SKM-1 (cell line): ENCODE measurements around the gene TMEM272.

Experiments
- DNase-seq: peaks from one replicate; lab custom pipeline; 2025; ENCODE audit not compliant: unreplicated experiment; lab: John Stamatoyannopoulos, UW

The TMEM272 gene

DNA sequence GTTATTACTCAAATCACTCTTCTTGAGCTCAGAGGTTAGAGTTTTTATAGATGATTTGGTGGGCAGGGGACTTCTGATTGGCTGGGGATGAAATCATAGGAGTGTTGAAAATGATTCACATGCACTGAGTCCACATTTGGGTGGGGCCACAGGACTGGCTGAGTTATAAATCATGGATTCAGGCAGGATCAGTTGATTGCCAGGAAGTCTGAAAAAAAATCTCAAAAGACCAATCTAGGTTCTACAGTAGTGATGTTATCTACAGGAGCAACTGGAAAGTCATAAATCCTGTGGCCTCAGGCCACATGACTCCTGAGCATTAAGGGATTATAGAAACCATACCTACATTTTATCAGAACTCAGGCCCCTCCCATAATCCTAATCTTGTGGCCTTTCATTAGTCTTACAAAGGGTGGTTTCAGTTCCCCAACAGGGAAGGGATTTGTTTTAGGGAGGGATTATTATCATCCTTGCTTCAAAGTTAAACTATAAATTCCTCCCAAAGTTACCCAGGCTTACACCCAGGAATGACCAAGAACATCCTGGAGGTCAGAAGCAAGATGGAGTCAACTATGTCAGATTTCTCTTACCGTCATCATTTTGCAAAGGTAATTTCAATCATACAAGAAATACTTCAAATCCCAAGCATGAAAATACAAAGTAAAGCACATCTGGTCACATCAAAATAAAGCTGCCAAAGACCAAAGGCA is 11.2 kb upstream of the TMEM272 start:
- no peak for DNase-seq

DNA sequence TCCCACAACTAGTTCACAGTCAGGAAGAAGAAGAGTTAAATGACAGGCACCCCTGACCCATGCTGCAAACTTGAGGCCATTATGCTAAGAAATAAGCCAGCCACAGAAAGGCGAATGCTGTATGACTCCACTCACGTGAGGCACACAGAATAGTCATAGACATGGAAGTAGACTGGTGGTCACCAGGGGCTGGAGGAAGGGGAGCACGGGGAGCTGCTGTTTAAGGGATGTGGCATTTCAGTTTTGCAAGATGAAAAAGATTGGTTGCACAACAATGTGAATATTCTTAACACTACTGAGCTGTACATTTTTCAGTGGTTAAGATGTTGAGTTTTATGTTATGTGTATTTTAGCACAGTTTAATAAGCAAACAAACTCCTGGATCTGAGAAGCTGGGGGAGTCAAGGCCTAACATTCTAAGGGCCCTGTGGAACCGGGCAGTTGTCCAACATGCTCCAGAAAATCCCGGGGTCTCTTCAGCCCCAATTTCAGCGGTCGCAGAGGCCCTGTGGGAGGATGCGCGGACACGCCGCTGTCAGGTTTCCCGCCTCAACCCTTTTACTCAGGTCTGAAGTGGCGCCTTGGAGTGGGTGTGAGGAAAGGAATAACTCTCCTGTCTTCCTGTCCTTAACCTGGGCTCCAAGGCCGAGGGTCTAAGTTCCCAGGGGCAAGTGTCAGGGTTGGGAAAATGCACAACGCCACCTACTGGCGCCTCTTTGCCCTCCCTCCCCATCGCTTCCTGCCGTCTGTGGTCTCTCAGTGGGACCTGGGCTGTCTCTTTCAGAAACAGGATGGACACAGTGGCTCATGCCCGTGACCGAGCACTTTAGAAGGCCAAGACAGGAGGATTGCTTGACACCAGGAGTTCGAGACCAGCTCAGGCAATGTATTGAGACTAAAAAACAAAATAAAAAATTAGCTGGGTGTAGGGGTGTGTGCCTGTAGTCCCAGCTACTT is 4.4 kb upstream of the TMEM272 start:
- DNase-seq: peak; percentile 30

DNA sequence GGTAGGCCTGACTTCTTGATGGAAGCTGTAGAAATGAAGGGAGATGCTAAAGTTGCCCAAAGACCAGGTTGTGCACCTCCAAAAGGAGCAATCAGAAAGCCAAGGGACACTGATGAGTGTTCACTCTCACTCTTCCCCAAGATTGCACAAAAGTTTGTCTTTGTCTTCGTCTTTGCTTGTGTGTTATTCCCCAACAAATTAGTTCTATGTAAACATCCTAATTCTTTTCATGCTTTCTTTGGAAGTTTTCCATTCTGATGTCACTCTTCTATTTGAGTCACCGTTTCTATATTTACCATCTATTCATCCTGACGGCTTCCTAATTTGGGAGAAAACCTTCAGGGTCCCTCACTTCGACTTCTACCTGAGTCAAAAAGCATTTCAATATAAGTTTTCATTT is 3.7 kb upstream of the TMEM272 start:
- DNase-seq: no peak

DNA sequence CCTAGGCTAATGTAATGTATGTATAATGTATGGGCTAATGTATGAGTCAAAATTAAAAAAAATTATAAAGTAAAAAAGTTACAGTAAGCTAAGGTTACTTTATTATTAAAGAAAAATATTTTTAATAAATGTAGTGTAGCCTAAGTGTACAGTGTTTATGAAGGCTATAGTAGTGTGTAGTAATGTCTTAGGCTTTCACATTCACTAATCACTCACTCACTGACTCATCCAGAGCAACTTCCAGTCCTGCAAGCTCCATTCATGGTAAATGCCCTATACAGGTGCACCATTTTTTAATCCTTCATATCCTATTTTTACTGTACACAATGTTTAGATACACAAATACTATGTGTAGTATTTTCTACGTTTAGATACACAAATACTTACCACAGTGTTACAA is 1.8 kb upstream of the TMEM272 start:
- no peak for DNase-seq

DNA sequence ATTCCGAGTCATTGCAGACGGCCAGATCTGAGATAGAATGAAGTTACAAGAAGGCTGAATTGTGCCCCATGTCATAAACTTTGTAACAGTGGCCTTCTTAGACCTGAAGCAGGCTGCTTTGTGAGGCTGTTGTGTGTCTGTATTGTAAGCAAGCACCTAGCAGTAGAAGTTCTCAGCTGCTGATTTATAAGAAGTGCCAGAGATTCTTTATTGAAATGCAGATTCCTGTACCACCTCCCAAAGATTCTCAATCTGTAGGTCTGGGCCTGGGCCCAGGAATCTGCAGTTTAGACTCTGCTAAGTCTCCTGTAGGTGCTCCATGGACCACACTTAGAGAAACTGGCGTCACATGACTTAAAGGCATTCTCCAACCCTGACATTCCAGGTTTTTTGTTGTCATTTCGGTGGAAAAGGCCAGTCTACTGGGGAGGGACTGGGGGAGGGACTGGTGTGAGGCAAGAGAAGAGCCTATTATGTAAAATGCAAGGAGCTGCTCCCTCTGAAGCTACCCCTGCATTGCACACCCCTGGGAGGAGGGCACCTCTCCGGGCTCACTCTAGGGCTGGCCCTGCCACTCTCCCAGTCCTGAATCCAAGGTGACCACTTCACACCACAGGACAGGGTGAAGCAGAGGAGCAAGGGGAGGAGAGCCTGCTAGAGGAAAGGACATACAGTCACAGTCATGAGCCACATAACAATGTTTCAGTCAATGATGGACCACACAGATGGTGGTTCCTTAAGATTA is 769 bp upstream of the TMEM272 start:
- DNase-seq: no peak

DNA sequence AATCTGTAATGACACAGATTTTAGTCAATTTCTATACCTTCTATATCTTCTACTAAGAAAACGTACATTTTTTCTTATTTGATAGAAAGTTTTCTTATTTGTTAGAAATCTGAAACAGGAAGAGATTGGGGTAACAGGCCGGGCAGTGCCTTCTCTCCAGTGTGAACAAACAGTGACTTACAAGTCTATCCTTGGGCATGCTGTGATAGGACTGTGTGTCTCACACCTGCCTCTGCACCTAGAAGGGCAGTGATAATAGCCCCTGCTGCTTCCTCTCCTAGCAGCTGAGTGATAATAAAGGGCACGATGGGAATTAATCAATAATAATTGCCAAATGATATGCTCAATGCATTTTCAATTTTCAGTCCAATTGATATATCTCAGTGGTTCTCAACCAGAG is 1.4 kb downstream of the TMEM272 start:
- DNase-seq: no peak

DNA sequence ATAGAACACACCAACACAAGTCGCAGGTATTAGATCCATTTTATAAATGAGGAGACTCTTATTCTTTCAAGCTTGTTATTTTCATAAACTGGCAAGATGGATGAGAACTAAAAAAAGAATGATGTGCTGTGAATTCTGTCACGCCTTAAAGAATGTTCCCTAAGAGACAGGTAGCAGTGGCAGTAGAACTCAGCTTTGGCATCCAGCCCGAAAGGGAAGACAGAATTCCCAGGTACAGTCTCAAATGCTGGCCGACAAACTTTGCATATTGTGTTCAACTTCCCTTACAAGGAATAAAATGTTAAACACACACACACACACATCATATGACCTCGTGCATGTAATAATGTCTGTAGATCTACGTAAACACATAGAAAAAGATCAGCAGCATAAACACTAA is 3.2 kb downstream of the TMEM272 start:
- no peak for DNase-seq

DNA sequence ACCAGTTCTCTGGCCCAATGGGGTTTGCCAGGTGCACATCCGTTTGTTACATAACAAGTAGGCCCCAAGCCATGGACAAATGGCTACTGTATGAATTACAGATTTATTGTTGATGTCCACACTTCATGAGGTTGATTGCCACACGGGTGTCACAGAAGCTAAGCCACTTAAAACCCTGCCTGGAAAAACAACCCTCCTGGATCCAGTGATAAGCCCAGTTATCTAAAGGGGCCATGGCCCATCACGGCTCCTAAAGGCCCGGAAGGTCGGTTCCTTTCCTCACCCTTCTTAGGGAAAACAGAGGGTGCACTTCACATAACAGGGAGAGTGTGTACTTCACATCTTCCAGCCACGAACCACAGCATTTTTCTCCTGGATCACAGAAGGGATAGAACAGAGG is 4.1 kb downstream of the TMEM272 start:
- DNase-seq: no peak

DNA sequence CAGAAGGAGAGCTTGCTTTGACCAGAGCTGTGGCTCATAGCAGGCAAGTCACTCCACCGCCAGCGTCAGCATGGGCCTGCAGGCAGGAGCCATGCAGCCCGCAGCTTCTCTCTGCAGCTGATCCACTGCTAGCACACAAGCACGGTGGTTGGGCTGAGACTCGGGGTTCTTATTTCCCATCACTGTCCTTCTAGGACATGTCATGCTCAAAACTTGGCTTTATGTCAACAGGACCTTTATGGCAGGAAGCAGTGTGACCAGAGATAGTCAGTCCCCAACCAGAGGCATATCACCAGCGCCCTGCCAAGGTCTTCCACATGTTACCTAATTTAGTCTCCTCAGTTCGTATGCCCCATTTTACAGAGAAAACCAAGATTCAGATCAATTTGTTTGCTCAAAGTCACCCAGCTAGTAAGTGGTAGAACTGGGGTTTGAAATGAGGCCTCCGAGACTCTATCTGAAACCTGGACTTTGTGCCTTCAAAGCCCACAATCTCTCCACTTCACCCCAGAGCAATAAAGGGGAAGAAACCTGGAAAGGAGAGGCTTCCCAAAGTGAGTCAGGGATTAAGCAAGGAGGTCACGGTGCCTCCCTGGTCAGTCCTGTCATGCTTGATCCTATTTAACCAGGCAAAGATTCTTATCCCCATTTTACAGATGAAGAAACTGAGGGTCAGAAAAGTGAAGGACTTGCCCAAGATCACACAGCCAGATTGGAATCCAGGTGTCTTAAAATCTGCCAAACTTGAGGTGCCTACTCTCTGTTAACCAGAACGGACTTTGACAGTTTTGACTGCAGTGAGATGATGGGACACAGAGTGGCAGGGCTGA is 5.1 kb downstream of the TMEM272 start:
- DNase-seq: no peak

DNA sequence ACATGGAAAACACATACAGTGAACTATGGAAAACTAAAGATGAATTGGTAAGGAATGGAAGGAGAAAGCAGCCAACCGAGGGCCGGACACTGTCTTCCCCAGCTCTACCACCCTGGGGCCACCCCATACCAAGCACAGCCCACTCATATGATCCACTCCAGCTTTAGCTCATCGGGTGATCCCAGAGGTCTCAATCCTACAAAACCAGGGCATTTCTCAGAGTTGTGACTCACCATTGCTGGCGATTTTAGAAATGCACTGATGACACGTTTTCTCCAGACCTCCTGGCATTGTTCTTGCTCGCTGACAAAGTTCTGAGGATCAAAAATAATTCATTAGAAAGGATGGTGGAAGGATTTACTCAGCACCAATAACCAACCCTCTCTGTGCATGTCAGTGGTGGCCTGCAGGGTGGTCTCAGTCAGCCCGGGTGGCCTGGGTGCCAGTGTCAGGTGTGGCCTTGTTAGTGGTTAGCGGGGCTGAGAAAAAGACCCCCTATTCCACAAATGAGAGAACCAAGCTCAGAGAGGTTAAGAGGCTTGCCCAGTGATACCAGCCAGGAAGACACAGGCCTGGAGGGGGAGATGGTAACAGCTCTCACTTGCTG is 6.6 kb downstream of the TMEM272 start:
- no peak for DNase-seq

DNA sequence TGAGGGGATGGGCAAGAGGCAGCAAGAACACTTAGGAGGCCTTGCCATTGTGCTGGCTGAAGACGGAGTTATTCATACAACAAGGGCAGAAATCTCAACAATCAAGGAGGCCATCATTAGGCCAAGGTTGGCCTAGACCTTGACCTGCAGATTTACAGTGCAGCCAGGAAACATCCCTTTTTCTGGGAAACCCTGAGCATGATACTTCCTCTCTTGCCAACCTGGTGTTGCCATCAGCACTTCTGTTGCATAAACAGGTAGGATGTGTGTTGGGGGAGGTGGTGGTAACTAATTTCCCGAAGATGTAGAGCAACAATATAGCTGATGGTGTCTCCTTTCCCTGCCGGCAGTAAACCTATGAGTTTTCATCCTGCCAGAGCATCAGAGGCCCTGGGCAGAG is 8.0 kb downstream of the TMEM272 start:
- DNase-seq: no peak

DNA sequence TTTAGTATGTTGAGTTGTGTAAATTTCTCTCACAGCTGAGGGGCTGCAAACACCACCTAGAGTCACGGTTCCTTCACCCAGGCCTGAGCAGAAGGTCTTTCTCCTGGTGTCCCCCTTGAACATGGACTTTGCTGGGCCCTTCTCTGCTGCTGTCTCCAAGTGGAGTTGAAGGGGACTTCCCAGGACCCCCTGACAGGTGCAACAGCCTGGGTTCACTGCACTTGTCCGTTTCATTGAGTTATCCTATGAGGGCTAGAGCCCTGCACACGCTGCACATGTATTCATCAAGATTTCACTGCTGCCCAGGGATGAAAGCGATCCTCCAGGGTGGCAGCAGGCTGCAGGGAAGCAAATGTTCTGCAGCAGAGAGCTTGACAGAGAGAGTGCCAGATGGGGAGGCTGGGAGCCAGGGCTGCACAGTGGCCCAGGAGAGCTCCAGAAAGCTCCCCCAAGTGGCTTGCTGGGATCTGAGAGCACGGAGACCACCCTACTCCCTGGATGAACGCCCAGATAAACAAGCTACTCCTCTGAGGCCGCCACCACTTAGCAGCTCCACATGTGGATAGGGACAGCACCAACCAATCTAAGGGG is 10.3 kb downstream of the TMEM272 start:
- no peak for DNase-seq

DNA sequence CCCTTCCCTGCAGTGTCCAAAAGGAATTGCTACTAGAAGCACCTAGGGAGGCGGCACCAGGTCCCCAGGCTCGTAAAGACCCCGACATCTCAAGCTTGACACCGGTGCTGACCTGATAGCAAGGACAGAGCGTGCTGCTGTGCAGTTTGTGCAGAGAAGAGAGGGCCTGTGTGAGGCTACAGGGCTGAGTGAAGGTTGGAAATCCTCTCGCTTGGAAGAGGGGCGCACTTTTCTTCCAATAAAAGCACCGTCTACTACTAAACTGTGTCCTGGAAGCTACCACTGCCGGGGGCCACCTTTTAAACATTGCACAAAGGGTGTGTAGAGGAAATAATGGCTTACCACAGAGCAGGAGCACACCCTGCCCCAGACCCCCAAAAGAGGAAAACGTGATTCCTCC is 11.0 kb downstream of the TMEM272 start:
- DNase-seq: no peak

DNA sequence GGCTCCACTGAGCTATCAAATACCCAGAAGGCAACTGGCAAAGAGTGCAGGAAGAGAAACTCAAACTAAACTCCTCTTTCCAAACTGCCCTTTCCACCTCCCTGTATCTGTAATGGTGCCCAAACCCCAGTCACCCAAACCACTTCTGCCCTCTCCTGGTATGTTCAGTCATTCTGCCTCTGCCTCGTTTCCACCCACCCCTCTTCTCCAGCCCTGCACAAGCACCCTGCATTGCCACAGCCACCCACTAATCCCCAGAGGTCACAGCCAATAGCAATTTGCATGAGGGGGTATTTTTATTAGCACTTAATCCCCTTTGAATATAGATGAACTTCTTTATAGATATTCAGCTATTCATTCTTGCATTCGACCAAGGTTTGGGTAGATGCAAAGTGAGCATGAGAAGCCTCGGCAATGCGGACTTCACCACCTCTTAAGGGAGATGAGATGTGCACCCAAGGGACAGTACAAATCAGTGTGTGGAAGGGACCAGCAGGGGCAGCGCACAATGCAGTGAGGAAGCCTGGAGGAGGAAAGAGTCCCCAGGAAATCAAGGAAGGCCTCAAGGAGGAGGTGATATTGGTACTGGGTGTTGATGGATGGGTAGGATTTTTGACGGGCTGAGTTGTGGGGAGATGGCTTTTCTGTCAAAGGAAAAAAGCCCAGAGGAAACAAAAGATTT is 12.4 kb downstream of the TMEM272 start:
- DNase-seq: peak; percentile 65

DNA sequence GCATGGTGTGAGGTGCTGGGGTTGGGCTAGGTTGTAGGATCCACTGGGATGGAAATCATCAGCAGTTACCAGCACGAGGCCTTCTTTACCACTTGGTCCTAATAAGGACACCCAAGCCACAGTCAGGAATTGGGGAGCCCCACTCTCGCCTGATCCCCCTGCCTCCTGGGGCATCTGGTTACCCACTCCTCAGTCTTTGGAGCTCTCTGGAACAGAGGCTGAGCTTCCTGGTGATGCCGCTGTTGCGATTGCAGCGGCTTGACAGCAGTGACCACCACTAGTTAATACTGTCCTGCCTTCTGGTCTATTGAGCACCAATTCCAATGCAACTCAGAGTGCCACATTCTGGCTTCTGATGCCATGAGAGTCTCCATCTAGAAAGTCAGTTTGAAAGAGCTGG is 13.5 kb downstream of the TMEM272 start:
- DNase-seq: no peak

DNA sequence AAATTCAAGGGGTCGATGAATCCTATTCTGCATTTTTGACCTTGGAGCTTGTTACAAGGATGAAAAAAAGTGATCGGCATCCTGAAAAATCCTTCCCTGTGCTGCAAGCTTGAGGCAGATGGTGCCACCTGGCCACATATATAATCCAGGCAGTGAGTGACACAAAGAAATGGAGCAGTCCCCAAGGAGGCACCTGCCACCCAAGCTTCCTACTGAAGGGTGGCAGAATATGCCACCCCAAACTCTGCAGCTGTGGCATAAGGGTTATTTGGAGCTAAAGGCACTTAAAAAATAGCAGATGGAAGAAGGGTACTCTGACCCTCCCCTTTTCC is 15.4 kb downstream of the TMEM272 start:
- no peak for DNase-seq

DNA sequence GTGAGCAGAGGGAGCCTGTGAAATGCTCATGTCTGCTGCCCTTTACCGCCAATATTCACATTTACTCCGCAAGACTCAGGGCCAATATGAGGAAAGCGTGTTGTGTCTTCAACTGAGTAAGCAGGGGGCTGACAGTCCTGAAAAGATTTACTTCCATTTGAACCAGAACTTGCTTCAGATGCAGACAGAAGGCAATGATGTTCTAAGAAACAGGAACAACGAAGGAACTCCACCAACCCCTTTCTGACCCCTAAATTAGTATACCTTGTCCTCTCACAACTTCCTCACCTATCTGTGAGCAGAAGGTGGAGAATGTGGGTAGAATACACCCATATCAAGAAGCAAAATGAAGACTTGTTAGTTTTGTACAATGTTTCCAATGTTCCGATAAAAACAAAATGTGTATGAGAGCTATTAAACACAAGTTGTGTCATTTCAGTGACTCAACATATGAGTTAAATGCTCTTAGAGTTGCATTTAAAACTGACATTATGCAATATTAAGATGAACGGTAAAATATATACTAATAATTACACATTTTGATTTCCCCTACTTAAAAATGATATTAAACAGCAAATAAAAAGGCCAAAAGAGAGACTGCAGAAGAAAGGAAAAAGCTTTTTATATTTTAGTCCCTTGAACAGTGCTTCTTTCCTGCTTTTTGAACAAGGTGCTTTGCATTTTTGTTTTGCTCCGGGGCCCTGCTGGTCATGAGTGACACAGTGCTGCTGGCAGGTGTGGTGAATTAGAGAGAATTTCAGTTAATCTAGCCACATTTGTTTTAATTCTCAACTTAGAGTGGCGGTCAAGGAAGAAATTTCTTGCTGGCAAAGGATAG is 16.0 kb downstream of the TMEM272 start:
- DNase-seq: no peak

DNA sequence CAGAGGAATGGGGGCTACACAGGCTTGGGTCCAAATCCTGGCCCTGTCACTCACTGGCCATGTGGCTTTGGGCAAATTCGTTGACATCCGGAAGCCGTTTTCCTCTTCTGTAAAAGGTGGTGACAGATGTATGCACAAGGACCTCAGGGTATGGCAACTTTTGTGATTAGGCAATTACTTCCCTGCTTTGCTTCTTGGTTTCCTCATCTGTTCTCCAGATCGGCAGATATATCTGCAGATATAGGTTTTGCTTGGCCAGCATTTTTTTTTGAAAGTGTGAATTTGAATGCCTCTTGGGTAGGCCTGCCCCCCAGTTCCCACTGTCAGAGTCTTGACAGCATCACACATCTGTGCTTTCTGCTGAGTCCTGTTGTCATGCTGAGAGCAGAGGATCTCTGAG is 17.7 kb downstream of the TMEM272 start:
- peak; percentile 77 for DNase-seq

DNA sequence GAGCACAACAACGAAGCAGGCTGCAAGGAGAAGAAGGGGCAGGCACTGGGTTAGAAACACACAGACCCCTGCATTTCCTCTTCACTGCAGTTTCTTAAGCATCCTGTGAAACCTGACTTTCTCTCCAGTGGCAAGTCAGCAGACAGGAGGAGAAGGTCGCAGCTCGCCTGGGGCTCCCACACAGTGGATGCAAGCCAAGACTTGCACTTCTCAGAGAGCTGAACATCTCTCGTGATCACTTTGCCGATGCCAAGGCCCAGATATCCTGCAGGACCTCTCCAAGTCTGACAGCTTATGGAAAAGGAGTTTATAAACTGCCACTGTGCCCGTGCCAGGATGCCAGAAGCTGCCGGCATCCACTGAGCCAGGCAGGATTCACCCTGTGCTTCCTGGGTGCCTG is 18.4 kb downstream of the TMEM272 start:
- DNase-seq: no peak
